Body of pancreas (tissue), 4 donors: ENCODE results near the gene SNX30.

Experiments used
- CTCF ChIP-seq, 7 experiments: fragments of 450-650 bp in 4 of 7; fragments of 200-600 bp in 3 of 7; sonication (generic) in 3 of 7; IDR thresholded peaks; one replicate each; pipeline ENCODE4 v1.5.1; 2016 to 2019; ENCODE audit warnings: antibody characterized with exemption in 7 of 7
- POLR2A ChIP-seq, 3 donors: fragments of 450-650 bp; IDR thresholded peaks; one replicate each; pipeline ENCODE4 v1.6.1; 2016; ENCODE audit warnings: antibody characterized with exemption in 3 of 3, mild to moderate bottlenecking in 2 of 3

DNA sequence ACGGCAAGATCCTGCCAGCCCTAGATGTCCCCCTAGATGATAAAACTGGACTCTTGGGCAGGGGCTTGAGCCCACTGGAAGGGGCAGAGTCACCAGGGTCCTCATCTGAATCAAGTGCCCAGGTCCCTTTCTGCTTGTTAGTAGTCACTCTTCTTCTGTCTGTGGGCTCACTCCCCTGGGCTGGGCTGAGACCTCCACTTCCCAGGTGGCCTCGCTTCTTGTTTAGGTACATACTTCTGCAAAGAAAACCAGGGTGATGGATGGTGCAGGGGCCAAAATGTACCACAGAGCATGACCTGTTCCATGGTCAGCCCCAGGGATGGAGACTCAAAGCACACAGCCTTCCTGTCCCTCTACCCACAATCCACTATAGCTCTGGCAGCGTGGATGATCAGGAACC is 141.0 kb downstream of the SNX30 start:
- TF ChIP-seq CTCF (IDR thresholded peaks at IDR 0.05) (no peak), POLR2A (IDR thresholded peaks at IDR 0.05) (no peak)
